GM21360 (cell line): Measurements from ENCODE around the gene DOCK11.
"Not testable (repeated sequence)": the region's sequence is repeated elsewhere in the genome, so short reads cannot be mapped to it uniquely, and the experiment has no call there.

Experiments used
- ATAC-seq: cut with Tn5 transposase; IDR thresholded peaks from one replicate; pipeline ENCODE4 v1.9.1; 2021; ENCODE audit warnings: mild to moderate bottlenecking, moderate library complexity; ENCODE audit not compliant: unreplicated experiment

The DOCK11 gene

GRCh38 chrX:118565853-118566252 lies 70.2 kb downstream of the DOCK11 start:
- ATAC-seq = no peak

DNA sequence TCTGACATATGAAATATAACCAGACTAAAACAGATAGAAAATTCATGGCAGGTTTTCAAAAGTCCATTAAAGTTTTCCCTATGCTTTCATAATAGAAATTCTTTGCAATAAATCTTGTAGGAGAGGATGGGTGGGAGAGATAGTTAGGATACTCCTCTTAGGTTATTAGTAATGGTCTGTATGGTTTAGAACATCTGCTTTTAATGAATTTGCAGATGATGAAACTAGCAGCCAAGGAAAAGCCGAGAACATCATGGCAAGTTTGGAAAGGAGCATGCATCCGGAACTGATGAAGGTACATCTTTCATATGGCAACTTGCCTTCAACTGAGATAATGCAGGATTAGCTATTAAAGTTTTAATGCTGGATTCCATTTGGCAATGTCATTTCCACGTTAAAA lies 70.7 kb downstream of the DOCK11 start:
- no peak for ATAC-seq

DNA sequence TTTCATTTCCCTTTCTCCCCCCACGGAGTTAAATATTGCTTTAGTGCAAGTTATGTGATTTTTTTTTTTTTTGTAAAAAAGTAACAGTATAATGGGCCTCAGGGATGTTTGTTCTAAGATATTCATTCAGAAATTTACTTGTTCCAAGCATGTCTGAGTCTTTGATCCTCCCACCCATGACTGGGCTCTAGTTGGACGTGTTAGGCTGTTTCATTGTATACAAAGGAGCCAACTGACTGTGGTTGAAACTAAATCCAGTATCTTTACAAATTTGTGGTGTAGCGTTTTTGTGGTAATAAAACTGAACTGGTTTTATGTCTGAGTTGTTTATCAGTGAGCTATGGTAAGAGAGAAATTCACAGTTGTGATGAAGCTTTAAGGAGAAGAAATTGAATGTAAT lies 74.1 kb downstream of the DOCK11 start:
- ATAC-seq = no peak

- no peak for ATAC-seq
These were observed 74.6 kb downstream of the DOCK11 start for GRCh38 chrX:118570209-118570608.

- no peak for ATAC-seq
These were observed 76.2 kb downstream of the DOCK11 start for GRCh38 chrX:118571836-118572235.

- no peak for ATAC-seq
These were observed 79.1 kb downstream of the DOCK11 start for GRCh38 chrX:118574666-118575065.

GRCh38 chrX:118577041-118577440 lies 81.4 kb downstream of the DOCK11 start:
- no peak for ATAC-seq

DNA sequence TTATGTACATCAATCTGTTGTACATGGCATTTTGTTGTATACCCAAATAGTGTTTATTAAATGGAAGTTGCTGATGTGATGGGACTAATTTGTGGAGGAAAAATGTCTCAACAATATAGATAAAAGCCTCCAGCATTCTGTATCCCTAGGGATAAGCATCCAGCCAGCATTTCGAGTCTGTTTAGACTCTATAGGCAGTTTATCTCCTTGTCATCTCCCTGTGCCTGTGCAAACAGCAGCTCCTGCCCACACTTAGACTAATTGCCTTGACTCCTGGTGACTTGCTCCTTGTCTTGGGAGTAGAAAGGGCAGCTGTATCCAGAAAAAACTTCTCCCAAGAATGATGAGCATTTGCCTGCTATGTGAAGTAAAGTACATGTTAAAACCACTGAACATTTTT lies 83.8 kb downstream of the DOCK11 start:
- no peak for ATAC-seq

- not testable (repeated sequence) for ATAC-seq
These were observed 87.3 kb downstream of the DOCK11 start for GRCh38 chrX:118582926-118583325.

DNA sequence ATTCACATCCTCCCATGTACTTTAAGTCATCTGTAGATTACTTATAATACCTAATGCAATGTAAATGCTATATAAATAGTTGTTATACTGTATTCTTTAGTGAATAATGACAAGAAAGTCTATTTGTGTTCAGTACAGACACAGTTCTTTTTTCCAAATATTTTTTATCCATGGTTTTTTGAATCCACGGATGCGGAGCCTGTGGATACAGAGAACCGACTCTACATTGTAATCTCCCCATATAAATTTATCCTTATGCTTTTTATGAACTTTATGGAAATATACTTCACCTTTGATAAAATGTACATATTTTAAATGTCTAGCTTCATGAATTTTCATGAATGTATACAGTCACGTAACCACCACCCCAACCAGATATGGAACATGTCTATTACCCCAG lies 88.2 kb downstream of the DOCK11 start:
- ATAC-seq = no peak

DNA sequence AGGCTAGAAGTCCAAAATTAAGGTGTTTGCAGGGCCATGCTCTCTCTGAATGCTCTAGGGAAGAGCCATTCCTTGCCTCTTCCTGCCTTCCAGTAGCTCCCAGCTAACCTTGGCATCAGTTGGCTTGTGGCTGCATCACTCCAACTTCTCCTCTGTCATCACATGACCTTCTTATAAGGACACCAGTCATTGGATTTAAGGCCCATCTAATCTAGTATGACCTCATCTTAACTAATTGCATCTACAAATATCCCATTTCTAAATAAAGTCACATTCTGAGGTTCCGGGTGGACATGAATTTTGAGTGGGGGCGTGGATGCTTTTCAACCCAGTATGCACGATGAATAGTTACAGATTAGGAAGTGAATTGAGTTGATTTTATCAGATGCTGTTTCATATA lies 89.7 kb downstream of the DOCK11 start:
- ATAC-seq = no peak

- ATAC-seq = not testable (repeated sequence)
These were observed 90.6 kb downstream of the DOCK11 start for GRCh38 chrX:118586206-118586605.

GRCh38 chrX:118588715-118589114 lies 93.1 kb downstream of the DOCK11 start:
- no peak for ATAC-seq

- ATAC-seq = no peak
These were observed 93.6 kb downstream of the DOCK11 start for GRCh38 chrX:118589227-118589626.

DNA sequence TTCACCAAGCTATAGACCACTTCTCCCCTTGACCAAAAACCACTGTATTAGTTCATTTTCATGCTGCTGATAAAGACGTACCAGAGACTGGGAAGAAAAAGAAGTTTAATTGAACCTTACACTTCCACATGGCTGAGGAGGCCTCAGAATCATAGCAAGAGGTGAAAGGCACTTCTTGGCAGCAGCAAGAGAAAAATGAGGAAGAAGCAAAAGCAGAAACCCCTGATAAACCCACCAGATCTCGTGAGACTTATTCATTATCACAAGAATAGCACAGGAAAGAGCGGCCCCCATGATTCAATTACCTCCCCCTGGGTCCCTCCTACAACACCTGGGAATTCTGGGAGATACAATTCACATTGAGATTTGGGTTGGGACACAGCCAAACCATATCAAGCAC lies 97.8 kb downstream of the DOCK11 start:
- ATAC-seq = no peak

DNA sequence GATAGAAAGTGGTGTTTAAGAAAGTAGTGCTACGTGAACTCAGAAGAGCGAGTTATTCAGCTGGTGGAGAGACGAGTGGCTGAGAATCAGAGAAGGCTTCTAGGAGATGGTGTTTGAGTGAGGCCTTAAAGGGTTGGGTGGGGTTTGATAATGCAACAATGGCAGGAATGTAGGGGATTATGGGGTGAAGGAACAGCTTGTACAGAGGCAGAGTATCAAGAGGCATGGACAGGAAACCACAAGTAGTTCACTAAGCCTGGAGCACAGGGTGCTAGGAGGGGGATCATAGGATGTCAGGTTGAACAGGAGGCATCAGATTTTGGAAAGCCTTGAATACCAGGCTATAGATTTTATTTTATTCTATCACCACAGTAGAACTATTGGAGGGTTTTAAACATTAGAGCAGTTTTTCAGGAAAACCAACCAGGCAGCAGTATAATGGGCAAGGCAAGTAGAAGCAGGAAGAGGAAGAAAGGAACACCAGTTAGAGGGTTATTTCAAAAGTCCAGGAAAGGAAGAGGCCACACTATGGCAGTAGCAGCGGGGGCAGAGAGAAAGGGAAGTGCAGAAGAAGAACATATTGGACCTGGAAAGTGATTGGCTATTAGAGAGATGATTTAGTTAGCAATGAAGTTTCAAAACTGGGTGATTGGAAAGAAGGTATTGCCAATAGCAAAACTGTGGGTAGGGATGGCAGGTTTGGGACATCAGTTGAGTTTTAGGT lies 99.2 kb downstream of the DOCK11 start:
- no peak for ATAC-seq

GRCh38 chrX:118595501-118596042 lies 100.0 kb downstream of the DOCK11 start:
- no peak for ATAC-seq

- ATAC-seq = no peak
These were observed 100.8 kb downstream of the DOCK11 start for GRCh38 chrX:118596390-118596789.

GRCh38 chrX:118603981-118604380 lies 108.4 kb downstream of the DOCK11 start:
- ATAC-seq = peak; percentile 60

- no peak for ATAC-seq
These were observed 116.7 kb downstream of the DOCK11 start for GRCh38 chrX:118612290-118612689.

GRCh38 chrX:118614150-118614549 lies 118.5 kb downstream of the DOCK11 start:
- no peak for ATAC-seq

GRCh38 chrX:118615141-118615540 lies 119.5 kb downstream of the DOCK11 start:
- ATAC-seq = no peak
